ENCODE data around the gene MBOAT1.

DNA sequence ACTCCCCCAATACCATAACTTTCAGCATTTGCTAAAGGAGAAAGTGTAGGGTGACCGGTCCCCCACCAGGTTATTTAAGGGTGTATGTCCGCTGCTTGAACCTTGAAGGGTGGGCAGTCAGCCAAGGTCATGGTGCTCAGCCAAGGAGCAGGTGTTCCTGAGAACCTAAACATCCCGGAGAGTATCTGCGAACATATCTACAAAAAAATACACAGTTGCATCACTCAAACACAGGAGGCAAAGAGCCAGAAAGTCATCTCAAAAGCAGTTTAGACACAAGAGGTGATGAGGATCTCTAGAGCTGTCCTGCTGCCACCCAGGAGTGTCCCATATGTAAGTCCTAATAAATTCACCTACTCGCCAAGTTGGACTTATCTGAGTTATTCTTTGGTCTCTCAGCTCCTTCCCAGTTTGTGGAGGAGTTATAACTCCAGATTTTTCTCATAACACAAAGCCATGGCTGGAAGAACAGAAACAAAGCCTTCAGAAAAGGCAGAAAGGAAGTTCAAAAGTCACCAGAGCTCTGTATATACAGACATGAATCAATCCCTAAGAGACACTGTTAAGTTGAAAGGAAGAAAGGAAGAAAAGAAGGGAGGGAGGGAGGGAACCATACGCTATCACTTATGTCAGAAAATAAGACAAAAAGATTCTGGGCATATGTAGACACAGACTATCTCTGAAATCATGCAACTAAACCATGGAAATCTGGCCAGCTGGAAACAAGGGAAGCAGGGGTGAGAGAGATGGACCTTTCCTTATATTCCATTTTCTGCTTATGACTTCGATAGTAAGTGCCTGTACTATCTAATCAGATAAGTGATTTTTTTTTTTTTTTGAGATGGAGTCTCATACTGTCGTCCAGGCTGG is 11.3 kb downstream of the MBOAT1 start:
- TF ChIP-seq, protein P1, sequence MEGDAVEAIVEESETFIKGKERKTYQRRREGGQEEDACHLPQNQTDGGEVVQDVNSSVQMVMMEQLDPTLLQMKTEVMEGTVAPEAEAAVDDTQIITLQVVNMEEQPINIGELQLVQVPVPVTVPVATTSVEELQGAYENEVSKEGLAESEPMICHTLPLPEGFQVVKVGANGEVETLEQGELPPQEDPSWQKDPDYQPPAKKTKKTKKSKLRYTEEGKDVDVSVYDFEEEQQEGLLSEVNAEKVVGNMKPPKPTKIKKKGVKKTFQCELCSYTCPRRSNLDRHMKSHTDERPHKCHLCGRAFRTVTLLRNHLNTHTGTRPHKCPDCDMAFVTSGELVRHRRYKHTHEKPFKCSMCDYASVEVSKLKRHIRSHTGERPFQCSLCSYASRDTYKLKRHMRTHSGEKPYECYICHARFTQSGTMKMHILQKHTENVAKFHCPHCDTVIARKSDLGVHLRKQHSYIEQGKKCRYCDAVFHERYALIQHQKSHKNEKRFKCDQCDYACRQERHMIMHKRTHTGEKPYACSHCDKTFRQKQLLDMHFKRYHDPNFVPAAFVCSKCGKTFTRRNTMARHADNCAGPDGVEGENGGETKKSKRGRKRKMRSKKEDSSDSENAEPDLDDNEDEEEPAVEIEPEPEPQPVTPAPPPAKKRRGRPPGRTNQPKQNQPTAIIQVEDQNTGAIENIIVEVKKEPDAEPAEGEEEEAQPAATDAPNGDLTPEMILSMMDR (IDR thresholded peaks at IDR 0.05): no peak
- no peak for TF ChIP-seq POLR2A (IDR thresholded peaks at IDR 0.05)
